ENCODE measurements around the gene HPN. TPM values are rescaled to one million over a fixed set of nuclear protein-coding genes. Genes with fewer than 3 reads are reported as not detected.
"Not testable (repeated sequence)": the region's sequence is repeated elsewhere in the genome, so short reads cannot be mapped to it uniquely, and the experiment has no call there.

The HPN gene
- total RNA-seq, 1 donor from 2014 or later, result under 0.01 TPM

DNA sequence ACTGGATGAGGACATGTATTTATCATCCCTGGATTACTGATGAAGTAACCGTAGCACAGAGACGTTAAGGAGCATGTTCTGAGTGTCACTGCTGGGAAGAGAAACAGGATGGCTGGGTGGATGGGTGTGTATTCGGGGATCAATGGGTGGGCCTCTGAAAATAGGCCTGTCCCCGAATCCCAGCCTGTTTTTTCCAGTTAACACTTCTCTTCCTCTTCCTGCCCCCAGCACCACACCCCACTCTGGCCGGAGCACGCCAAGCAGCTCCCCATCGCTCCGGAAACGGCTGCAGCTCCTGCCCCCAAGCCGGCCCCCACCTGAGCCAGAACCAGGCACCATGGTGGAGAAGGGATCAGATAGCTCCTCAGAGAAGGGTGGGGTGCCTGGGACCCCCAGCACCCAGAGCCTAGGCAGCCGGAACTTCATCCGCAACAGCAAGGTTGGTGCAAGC, 32.6 kb upstream of the HPN start:
- no peak for DNase-seq (ENCODE audit: low read depth in 2 of 2)

DNA sequence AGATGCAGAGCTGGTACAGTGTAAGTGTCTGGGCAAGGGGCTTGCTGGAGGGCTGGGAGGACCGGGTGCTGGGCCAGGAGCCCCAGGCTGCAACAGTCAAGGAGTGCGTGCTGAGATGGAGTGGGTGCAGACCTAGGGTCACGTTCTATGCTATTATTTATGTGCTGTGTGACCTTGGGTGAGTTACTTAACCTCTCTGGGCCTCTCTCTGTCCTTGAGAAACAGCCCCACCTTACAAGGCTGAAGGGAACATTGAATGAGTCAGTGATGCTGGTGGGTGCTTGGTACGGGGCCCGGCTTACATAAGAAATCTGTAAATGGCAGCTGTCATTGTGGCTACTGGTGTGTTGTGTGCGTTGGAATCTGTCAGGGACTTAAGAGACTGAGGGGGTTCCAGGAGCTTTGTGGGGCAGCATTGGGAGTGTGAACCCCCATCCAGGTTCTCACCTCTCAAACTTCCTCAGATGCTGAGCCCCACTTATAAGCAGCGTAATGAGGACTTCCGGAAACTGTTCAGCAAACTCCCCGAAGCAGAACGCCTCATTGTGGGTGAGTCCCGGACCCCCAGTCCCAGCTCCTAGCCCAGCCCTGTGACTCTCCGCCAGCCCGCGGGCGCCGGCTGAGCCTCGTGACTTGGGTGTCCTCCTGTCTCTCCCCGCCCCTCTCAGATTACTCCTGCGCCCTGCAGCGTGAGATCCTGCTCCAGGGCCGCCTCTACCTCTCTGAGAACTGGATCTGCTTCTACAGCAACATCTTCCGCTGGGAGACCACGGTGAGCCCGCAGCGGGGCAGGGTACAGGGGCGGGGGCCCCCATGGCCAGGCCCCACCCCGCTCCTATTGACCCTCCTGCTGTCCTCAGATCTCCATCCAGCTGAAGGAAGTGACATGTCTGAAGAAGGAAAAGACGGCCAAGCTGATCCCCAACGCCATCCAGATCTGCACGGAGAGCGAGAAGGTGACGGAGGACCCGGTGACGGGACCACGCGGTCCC, 31.8 kb upstream of the HPN start:
- DNase-seq (ENCODE audit: low read depth in 2 of 2), result no peak

DNA sequence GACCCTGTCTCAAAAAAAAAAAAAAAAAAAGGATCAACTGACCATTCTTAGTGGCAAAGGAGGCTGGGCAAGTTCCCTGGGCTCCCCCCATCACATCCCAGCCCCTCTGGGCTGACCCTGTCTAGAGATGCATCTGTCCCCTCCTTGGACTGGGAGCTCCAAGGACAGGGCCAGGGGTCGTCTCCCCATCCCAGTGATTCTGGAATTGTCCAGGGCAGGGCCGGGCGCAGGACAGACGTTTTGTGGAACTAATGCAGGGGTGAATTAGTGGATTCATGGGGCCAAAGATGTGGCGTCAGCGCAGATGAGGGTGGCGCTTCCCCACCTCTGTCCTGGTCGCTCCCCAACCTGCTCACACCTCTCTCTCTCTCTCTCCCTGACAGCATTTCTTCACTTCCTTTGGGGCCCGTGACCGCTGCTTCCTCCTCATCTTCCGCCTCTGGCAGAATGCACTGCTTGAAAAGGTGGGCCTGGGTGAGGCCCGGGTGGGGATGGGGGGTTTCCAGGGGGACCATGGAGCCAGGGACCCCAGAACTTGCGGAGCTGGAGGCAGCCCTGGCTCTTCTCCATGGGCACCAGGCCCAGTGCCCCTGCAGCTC, 30.3 kb upstream of the HPN start:
- DNase-seq (ENCODE audit: low read depth in 2 of 2), result no peak

DNA sequence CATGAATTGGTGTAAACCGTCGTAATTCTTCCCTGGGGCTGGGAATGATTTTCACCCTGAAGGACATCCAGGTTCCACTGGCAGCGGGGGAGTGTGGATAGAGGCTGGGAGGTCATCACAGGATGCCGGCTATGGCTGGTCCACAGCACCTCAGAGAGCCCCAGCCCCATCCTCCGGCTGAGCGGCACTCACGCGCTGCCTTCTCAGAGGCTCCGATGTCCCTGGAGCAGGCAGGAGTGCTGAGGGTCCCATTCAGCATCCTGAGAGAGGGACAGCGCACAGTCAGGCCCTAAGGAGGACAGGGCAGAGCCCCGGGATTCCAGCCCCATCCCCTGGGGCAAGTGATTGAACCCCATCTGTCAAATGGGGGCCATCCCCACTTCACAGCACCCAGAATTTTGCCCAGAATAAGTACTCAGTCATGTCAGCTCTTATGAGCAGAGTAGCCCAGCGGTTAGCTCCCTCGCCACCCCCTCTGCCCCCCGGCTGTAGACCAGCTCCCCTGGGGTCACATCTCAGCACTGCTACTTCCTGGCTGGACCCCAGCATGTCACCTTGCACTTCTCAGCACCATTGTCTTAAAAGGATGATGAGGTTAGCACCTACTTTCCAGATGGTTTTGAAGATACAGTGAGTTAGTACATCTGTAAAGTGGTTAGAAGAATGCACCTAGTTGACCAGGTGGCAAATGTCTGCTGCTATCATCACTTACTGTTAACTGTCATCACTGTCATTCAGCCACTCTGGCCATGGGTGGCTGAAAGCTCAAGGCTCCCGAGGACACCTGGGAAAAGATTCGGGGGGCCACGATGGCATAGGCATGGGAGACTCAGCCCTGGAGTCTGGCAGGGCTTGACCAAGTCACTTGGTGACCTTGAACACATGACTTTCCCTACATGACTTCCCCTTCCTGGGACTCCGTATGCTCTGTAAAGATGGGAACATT, 29.5 kb upstream of the HPN start:
- DNase-seq (ENCODE audit: low read depth in 2 of 2), result no peak

DNA sequence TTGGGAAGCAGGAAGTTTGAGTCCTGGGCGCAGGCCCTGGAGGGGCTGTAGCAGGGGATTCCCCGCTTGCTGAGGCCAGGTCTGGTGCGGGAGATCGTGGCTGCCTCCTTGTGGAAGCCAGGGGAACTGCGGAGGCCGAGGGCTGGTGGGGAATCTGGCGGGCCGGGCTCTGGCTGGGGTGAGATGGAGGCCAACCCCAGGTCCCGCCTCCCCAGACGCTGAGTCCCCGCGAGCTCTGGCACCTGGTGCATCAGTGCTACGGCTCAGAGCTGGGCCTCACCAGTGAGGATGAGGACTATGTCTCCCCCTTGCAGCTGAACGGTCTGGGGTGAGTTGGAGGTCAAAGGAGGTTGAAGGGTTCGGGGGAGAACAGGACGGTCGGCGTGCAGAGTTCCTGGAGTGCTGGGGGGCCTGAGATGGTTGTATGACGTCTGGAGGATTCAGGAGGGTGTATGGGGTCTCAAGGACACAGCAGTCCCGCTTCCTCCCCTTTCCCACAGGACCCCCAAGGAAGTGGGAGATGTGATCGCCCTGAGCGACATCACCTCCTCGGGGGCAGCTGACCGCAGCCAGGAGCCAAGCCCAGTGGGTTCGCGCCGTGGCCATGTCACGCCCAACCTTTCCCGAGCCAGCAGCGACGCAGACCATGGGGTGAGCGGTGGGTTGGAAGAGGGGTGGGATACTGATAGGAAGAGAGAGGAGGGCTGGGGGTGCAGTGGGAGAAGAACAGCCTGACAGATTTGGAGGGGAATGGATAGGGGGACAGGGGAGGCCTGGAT, 28.3 kb upstream of the HPN start:
- DNase-seq (ENCODE audit: low read depth in 2 of 2), result peak; percentile 73 to 80

DNA sequence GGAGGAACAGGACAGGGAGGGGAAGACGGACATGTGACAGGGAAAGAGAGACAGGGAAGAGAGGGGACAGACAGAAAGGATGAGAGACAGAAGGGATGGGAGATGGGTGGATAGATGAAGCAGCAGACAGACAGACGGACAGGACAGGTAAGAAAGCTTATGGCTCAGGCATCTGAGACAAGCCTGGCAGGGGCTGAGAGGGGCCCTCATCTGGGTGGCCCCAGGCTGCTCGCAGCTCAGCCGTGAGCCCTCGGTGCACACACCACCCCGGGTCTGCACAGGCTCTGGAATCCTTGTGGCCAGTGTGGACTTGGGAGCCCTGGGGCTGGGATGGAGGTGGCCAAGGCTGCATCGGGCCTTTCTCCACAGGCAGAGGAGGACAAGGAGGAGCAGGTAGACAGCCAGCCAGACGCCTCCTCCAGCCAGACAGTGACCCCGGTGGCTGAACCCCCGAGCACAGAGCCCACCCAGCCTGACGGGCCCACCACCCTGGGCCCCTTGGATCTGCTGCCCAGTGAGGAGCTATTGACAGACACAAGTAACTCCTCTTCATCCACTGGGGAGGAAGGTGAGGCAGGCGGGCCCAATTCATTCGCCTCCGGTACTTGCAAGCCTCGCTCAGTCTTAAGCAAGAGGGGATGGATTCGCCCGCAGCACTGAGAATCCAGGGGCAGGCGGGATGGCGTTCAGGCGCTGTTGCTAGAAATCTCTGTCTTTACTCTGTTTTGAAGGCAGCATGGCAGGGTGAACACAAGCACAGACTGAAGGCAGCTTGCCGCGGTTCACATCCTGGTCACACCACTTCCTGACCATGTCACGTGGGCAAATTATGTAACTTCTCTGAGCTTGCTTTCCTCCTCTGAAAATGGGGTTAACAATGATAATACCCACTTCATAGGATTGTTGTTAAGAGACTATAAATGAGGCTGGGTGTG, 27.4 kb upstream of the HPN start:
- DNase-seq (ENCODE audit: low read depth in 2 of 2), result peak; percentile 62 to 73

DNA sequence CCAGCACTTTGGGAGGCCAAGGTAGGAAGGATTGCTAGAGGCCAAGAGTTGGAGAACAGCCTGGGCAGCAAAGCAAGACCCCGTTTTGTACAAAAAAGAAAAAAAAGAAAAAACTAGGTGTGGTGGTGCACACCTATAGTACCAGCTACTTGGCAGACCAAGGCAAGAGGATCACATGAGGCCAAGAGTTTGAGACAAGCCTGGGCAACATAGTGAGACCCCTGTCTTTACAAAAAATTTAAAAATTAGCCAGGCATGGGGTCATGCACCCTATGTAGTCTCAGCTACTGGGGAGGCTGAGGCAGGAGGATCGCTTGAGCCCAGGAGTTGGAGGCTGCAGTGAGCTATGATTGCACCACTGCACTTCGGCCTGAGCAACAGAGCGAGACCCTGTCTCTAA, 26.7 kb upstream of the HPN start:
- DNase-seq (ENCODE audit: low read depth in 2 of 2), result not testable (repeated sequence)

DNA sequence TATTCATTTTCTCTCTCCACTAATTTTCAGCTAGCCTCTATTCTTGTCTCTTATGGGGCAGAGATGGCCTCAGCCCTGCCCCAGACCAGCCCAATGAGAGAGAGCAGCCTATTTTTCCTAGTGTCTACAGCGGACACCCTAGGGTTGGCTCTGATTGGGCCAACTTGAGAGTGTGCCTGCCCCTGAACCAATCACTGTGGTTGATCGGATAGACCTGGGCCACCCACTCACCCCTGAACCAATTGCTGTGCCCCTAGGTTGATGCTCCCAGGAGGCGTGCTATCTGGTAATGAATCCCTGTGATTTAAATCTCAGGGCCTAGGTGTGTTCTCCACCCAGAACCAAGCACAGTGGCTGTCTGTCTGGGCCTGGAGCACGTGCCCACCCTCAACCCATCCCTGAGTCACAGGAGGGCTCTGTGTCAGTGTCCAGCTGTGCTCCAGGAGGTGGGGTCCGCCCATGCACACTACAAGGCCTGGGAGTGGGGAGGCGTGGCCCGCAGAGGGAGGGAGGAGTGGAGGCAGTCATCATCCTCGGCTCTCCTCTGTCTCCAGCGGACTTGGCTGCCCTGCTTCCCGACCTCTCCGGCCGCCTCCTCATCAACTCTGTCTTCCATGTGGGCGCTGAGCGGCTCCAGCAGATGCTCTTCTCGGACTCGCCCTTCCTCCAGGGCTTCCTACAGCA, 26.1 kb upstream of the HPN start:
- no peak for DNase-seq (ENCODE audit: low read depth in 2 of 2)

DNA sequence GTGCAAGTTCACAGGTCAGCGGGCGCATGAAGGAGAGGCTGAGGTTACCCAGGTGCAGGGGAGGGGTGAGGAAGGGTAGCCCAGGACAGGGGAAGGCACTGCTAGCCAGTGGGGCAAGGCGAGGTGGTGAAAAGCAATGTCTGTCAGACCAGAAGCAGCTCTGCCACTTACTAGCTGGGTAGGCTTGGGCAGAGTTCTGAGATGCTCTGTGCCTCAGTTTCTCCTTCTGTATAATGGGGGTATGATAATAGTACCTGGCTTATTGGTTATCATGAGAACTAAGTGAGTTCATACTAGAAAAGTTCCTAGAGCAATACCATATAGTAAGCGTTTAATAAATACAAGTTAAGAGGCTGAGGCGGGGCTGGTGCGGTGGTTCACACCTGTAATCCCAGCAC, 25.6 kb upstream of the HPN start:
- no peak for DNase-seq (ENCODE audit: low read depth in 2 of 2)

DNA sequence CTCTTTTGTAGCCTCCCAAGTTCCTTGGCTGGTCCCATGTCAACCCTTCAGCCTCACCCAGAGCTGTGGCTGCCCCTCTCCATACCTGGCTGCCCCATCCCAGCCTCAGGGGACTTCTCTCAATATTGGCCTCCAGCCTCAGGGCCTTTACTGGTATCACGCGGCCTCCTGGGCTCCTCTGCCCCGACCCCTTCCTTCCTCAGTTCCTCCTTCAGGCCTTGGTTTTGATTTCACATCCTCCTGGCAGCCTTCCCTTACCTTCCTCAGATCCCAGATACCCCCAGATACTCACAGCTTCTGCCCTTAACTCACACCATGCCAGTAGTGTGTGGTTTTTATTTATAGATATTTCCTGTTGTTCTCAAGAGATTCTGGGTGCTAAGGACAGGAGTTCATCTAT, 24.0 kb upstream of the HPN start:
- DNase-seq (ENCODE audit: low read depth in 2 of 2), result no peak

DNA sequence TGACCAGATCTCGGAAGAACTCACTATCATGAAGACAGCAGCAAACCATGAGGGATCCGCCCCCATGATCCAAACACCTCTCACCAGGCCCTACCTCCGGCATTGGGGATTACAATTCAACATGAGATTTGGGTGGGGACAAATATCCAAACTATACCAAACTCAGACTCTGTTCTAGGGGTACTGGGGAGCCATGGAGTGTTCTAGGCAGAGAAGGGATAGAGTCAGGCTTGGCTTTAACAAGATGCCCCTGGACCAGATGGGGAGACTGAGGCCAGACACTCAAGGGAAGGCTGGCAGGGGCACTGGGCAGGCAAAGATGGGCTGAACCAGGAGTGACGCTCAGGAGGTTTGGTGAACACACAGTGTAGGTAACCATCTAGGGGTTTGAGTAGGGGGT, 23.1 kb upstream of the HPN start:
- DNase-seq (ENCODE audit: low read depth in 2 of 2), result no peak

DNA sequence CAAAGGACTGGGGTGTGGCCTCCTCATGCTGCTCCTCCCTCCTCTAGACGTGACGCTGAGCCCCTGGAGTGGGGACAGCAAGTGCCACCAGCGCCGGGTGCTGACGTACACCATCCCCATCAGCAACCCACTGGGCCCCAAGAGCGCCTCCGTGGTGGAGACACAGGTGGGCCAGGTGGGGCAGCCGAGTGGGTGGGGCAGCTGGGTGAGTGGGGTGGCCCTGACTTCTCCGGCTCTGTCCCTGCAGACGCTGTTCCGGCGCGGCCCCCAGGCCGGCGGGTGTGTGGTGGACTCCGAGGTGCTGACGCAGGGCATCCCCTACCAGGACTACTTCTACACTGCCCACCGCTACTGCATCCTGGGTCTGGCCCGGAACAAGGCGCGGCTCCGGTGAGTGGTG, 22.4 kb upstream of the HPN start:
- no peak for DNase-seq (ENCODE audit: low read depth in 2 of 2)

DNA sequence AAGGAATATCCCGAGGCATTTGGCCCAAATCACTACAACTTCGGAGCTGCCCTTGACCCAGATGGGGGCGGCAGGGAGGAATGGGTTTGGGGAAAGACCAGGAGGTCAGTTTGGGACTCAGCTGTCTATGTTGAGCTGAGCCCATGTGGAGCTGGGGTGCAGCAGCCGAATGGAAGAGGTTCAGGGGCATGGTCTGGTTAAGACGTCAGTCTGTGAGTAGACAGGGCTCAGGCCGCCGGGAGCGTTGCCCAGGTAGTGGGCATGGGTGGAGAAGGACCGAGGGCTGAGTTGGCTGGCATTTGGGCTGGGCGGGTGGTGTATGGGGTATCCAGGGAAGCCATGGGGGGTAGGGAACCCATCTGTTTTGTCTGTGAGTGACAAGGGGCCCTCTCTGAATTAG, 20.5 kb upstream of the HPN start:
- DNase-seq (ENCODE audit: low read depth in 2 of 2), result no peak

DNA sequence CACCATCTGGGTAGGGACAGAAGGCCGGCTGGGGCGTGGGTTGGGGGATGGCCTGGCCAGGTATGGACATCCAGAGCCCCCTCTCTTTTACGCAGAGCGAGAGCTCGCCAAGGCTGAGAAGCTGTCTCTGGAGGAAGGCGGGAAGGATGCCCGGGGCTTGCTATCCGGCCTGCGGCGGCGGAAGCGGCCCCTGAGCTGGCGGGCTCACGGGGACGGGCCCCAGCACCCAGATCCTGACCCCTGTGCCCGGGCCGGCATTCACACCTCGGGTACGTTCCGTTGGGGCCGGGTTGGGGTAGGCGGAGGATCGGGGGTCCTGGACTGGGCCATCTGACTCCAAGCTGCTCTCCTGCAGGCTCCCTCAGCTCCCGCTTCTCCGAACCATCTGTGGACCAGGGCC, 19.9 kb upstream of the HPN start:
- no peak for DNase-seq (ENCODE audit: low read depth in 2 of 2)

DNA sequence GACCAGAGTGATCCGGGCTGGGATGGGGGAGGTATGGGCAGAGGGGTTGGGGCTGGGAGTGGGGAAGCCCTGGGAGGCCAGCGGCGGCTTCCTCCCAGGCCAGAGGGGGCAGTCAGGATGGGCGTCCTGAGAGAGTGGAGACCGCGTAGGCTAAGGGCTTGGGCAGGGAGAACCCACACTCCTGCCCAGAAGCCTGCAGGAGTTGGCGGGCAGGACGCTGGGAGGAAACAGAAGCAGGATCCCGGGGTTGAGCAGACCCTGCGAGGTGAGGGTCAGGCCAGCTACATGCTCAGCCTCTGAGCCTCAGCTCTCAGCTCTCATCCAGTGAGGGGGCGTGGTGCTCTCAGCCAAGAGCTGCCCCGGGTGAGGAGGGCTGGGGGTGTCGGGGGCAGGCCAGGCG, 19.1 kb upstream of the HPN start:
- no peak for DNase-seq (ENCODE audit: low read depth in 2 of 2)

DNA sequence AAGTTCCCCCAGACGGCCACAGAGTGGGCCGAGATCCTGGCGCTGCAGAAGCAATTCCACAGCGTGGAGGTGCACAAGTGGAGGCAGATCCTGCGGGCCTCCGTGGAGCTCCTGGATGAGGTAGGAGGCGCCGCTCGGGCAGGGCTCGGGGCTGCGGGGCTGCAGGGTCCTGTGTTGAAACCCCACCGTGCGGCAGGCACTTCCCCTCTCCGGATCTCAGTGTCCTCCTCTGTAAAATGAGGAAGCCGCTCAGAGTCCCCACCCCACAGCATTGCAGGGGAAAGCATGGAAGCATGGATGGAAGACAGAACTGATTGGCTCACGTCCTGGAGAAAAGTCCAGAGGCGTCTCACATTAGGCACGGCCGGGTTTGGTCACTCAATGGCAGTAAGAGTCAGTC, 18.1 kb upstream of the HPN start:
- no peak for DNase-seq (ENCODE audit: low read depth in 2 of 2)

DNA sequence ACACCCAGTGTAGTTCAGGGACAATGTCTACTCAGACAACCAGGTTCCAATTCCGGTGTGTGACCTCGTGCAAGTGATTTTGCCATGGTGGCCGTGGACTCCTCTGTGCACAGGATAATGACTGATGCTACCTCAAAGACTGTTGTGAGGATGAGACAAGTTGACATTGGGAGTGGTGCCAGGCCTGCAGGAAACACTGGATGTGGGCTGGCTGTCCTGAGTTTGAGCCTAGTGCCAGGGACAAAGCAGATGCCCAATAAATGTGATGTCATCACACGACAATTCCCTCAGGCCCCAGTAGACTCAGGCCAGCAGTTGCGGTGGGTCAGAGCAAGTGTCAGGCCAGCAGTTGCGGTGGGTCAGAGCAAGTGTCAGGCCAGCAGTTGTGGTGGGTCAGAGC, 17.4 kb upstream of the HPN start:
- DNase-seq (ENCODE audit: low read depth in 2 of 2), result peak in 1 of 2 donors; percentile 36

DNA sequence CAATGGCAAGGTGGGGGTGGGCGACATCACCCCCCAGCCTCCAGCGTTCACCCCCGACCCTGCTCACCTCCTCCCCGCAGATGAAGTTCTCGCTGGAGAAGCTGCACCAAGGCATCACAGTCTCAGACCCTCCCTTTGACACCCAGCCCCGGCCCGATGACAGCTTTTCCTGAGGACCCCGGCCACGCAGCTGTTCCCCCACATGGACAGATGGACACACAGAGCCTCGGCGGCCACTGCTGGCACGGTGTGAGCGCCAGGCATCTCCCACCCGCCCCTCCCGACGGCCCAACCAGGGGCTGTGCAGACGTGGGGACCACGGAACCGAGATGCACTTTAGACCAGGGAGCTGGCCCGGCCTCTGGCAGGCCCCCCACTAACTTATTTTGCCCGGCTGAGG, 15.6 kb upstream of the HPN start:
- no peak for DNase-seq (ENCODE audit: low read depth in 2 of 2)

DNA sequence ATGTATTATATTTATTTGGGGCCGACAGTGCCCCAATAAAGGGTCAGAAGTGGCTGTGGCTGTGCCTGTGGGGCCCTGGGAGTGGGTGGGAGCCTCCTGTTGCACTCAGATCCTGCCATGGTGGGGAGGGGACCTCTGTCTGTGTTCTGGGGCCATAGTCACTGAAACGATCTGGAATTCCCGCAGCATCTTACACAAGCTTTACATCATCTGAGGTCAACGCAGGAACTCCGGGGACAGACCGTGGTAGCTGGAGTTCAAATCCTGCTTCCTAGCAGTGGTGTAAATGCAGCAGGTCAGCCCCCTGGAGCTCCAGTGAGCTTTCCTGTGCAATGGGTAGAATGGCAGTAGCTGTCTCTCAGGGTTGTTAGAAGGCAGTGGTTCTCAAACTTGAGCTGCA, 15.1 kb upstream of the HPN start:
- DNase-seq (ENCODE audit: low read depth in 2 of 2), result no peak

All from lung microvascular endothelial cell (primary cell).